ENCODE measurements around the gene SHISA8.

SHISA8 gene

GRCh38 chr22:41913842-41914534, 886 bp downstream of the SHISA8 start:
- DNase-seq (ENCODE audit: low read depth): no peak

DNA sequence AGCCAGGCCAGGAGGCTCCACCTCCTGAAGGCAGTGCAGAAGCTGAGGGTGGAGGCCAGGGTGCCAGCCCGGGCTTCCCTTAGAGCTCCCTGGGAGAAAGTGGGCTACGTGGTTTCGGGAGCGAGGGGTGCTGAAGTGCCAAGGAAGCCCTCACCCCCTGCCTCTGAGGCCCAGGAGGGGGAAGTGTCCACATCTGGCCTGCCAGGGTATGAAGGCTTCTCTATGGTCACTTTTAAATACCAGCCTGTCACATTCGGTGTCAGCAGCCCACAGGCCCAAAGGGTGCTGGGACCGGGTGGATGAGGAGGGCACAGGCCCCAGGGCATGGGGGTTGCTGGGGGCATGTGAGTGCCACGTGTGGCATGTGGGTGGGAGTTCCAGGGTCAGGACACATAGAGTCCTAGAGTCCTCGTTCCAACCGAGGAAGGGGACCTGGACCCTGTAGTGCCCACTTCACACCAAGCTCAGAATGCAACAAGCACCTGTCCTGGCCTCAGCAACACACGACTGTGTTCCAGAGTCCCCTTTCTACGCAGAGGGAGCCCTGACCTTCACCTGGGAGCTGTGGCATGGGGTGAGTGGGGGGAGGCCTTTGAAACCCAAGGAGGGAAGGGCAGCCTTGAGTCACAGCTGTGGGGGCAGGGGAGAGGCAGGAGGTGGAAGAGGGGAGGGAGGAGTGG, 1.7 kb downstream of the SHISA8 start:
- no peak for DNase-seq (ENCODE audit: low read depth)

- DNase-seq (ENCODE audit: low read depth): no peak
Observed at GRCh38 chr22:41912338-41913039, 2.4 kb downstream of the SHISA8 start.

- DNase-seq (ENCODE audit: low read depth): no peak
Observed at GRCh38 chr22:41911001-41911611, 3.8 kb downstream of the SHISA8 start.

- no peak for DNase-seq (ENCODE audit: low read depth)
Observed at GRCh38 chr22:41910050-41911000, 4.5 kb downstream of the SHISA8 start.

DNA sequence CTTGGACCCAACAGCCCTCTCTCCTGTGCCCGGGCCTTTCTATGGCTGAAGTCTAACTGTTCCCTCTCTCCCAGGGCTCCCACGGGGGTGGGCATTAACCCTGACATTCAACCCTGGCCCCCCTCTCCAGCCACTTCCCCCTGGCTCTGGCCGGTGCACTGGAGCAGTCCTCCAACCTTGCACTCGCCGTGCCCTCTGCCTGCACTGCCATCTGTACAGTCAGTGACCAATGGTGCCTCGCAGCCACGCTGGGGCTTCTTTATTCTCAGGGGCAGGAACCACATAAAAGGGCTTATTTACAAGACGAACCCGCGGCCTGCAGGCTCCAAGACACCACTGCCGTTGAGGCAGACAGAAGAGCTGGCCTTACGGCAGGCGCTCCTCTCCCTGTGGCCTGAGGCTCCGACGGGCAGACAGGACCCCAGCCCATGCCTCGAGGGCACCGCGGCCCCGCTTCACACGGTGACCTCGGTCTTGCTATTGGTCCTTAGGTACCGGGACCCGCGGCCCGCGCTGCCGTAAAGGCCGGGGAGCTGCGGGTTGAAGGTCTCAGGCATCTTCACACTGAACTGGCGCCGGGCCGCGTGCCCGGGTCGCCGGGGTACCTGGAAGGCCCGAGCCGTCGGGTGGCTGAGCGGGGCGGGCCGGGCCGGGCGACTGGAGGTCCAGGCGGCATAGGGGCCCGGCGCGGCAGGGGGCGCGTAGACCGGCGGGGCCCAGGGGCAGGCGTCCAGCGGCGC, 5.4 kb downstream of the SHISA8 start:
- no peak for DNase-seq (ENCODE audit: low read depth)

GRCh38 chr22:41908411-41909309, 6.2 kb downstream of the SHISA8 start:
- DNase-seq (ENCODE audit: low read depth): no peak

GRCh38 chr22:41907436-41908401, 7.2 kb downstream of the SHISA8 start:
- no peak for DNase-seq (ENCODE audit: low read depth)

DNA sequence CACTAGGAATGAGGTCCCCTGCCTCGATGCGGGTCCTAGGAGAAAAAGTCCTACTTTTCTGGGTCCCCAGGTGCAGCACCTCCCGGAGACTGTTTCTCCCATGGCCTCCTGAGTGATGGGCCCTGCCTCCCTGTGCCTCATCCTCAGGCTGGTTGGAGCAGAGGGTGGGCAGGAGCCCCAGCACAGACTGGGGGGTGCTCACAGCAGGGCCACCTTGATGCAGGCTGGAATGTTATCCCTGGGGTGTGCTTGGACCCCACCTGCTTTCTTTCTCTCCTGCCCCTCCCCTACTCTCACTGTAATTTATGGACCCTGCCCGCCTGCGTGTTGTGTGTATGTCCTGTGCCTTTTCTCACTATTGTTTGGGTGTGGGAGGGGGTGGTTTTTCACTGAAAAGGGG, 8.1 kb downstream of the SHISA8 start:
- DNase-seq (ENCODE audit: low read depth): no peak

DNA sequence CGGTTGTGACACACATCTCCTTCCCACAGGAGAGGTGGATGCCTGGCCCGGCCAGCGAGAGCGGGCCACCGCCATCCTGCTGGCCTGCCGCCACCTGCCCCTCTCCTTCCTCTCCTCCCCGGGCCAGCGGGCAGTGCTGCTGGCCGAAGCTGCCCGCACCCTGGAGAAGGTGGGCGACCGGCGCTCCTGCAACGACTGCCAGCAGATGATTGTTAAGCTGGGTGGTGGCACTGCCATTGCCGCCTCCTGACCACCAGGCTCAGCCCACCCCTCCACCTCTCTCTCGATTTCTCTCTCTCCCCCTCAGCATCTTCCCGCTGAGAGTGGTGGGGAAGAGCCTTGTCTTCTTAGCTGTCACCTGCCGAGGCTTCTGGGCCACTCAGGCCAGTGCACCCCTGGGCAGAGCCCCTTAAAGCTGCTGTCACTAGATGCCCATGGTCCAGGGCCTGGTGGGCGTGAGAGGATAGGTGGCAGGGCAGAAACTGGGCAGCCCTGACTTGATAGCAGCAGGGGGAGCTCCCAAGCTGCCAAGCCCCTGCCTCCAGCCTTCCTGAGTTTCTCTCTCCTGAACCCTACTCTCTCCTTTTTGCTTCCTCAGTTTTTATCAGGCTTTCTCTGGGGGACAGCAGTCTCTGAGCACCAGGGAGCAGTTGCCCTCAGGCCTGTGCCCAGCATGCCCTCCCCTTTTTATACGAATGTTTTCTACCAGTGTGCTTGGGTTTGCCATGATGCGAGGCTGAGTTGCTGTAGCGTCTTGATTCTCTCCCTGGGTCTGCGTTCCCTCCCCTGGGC, 9.3 kb downstream of the SHISA8 start:
- DNase-seq (ENCODE audit: low read depth): no peak

DNA sequence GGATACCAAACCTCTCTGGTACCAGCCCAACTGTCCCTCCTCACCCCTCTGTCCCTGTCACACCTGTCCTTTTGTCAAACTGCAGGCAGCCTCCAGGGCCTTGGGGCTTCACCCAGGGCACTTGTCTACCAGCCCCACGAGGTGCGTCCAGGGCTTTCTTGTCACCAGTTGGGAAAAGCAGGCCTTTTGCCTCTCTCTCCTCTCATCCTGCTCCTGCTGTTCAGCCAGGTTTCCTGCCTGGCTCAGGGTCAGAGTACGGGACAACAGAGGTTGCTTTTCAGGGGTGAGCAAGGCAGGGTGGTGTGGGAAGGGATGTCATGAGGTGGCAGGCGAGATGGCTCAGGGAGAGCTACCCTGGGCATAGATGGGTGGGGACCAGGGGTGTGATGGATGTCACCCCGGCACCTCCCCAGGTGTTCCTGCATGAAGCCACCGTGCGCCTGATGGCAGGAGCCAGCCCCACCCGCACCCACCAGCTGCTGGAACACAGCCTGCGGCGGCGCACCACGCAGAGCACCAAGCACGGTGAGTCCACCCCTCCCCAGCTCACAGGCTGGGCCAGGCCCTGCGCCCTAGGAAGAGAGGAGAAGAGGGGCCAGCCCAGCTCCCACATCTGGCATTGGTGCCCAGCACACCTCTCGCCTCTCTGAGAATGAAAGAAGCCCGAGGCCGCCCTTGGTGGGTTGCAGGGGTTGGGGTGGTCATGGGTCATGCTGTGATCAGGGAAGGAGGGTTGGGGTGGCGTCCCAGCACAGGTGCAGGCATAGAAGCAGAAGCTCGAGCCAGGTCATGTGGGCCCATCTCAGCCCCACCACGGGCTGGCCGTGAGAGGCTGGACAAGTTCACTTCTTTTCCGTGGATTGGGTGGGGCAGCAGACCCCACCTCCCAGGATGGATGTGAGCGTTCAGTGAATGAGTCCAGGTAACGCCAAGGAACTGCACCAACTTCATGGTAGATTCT, 10.1 kb downstream of the SHISA8 start:
- no peak for DNase-seq (ENCODE audit: low read depth)

- no peak for DNase-seq (ENCODE audit: low read depth)
Observed at GRCh38 chr22:41902932-41903421, 11.9 kb downstream of the SHISA8 start.

GRCh38 chr22:41902016-41902415, 12.9 kb downstream of the SHISA8 start:
- DNase-seq (ENCODE audit: low read depth): no peak

GRCh38 chr22:41900652-41901312, 14.1 kb downstream of the SHISA8 start:
- DNase-seq (ENCODE audit: low read depth): no peak

DNA sequence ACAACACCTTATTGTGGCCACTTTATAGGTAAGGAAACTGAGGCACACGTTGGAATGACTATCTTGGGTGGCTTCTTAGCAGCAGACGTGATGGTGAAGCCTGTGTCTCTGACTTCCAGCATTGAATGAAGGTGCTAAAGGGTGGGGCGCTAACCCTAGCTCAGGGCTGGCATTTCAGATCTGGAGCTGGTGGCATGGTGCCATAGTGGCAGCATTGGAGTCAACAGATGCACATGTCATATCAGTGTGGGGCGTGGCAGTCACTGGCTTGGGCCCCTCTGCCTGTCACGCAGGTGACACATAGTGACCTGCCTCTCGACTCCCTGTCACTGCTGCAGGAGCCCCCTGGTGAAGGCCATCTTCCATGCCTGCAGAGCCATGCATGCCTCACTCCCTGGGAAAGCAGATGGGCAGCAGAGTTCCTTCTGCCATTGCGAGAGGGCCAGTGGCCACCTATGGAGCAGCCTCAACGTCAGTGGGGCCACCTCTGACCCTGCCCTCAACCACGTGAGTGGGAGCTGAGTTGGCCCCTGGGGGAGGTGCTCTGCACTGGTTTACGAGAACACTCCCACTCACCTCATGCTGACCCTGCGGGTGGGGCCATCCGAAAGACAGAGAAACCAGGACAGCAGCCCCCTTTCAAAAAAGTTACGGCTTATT, 14.8 kb downstream of the SHISA8 start:
- DNase-seq (ENCODE audit: low read depth): no peak

Data from fibroblast of gingiva (primary cell).